ENCODE data around the gene TEF. TPM values are rescaled to one million over a fixed set of nuclear protein-coding genes. Genes with fewer than 3 reads are reported as not detected.
A peak's percentile ranks its signal among the peaks of the same experiment; 100 is the strongest.
"Not testable (repeated sequence)": the region's sequence is repeated elsewhere in the genome, so short reads cannot be mapped to it uniquely, and the experiment has no call there.

The TEF gene
- total RNA-seq, 1 donor from 2014 or later = 14.5 TPM

GRCh38 chr22:41382610-41383009 is 868 bp downstream of the TEF start:
- DNase-seq = no peak

GRCh38 chr22:41383085-41383484 is 1.3 kb downstream of the TEF start:
- DNase-seq = no peak

- DNase-seq = no peak
Observed at GRCh38 chr22:41384128-41384527, 2.4 kb downstream of the TEF start.

- no peak for DNase-seq
Observed at GRCh38 chr22:41387341-41387740, 5.6 kb downstream of the TEF start.

GRCh38 chr22:41394012-41394356 is 12.2 kb downstream of the TEF start:
- DNase-seq = no peak

- no peak for DNase-seq
Observed at GRCh38 chr22:41395531-41396240, 13.9 kb downstream of the TEF start.

- no peak for DNase-seq
Observed at GRCh38 chr22:41397143-41397811, 15.5 kb downstream of the TEF start.

- no peak for DNase-seq
Observed at GRCh38 chr22:41398921-41399320, 17.2 kb downstream of the TEF start.

GRCh38 chr22:41401781-41402648 is 20.3 kb downstream of the TEF start:
- DNase-seq = peak; percentile 91

GRCh38 chr22:41402851-41403250 is 21.1 kb downstream of the TEF start:
- not testable (repeated sequence) for DNase-seq

GRCh38 chr22:41403532-41404318 is 22.0 kb downstream of the TEF start:
- peak; percentile 93 for DNase-seq

GRCh38 chr22:41405588-41405987 is 23.8 kb downstream of the TEF start:
- no peak for DNase-seq

GRCh38 chr22:41406410-41406809 is 24.7 kb downstream of the TEF start:
- no peak for DNase-seq

- no peak for DNase-seq
Observed at GRCh38 chr22:41407433-41407832, 25.7 kb downstream of the TEF start.

GRCh38 chr22:41408665-41409064 is 26.9 kb downstream of the TEF start:
- DNase-seq = no peak

GRCh38 chr22:41410311-41410751 is 28.6 kb downstream of the TEF start:
- DNase-seq = no peak

GRCh38 chr22:41411021-41411851 is 29.5 kb downstream of the TEF start:
- no peak for DNase-seq

GRCh38 chr22:41415554-41415953 is 33.8 kb downstream of the TEF start:
- DNase-seq = no peak

GRCh38 chr22:41417622-41418390 is 36.1 kb downstream of the TEF start:
- peak; percentile 59 for DNase-seq

GRCh38 chr22:41418717-41419116 is 37.0 kb downstream of the TEF start:
- no peak for DNase-seq

Data from tongue (tissue), 2 donors.